ENCODE results near the gene COA1. TPM values are rescaled to one million over a fixed set of nuclear protein-coding genes. Genes with fewer than 3 reads are reported as not detected.
A peak's percentile ranks its signal among the peaks of the same experiment; 100 is the strongest.

Gene COA1
- total and polyA plus RNA-seq, 9 of the 15 experiments (the other 6 are each of a cell fraction or from before 2014, with no cell fraction given): 98.9 to 463 (median 181) TPM

GRCh38 chr7:43692582-43693373 is 36.5 kb downstream of the COA1 start (continued):
- no peak for TF ChIP-seq MLX (CRISPR knock-in tag; conservative IDR thresholded peaks at IDR 0.05)
- TF ChIP-seq ZNF277 (CRISPR knock-in tag; IDR thresholded peaks at IDR 0.05; ENCODE audit: borderline replicate concordance): no peak
- no peak for TF ChIP-seq LARP7 (IDR thresholded peaks at IDR 0.05)

GRCh38 chr7:43691611-43692010 is 37.7 kb downstream of the COA1 start:
- H3K4me2 ChIP-seq (ENCODE audit: insufficient read depth, low read length): no peak overlapping the region
- H3K9me3 ChIP-seq (replicated peaks; ENCODE audit: control insufficient read depth, insufficient read depth, low read depth, low read length): peaks cover 2% of the 10 kb centered on the region; the same call in 1 of the 2 replicates
- FAIRE-seq: no peak
- 0 out of 3 replicates have a peak, but pooled peaks cover 5% of the 10 kb centered on the region for H3K36me3 ChIP-seq (ENCODE audit: control insufficient read depth, insufficient read depth, low read length)
- 67% methylated on average over 3 of the region's 3 CpGs for WGBS (ENCODE audit: insufficient coverage, low coverage, missing lambda C conversion rate)
- ATAC-seq: peak; percentile 36; the same call in 1 of the 3 replicates
- no peaks in the 10 kb centered on the region for H3K27me3 ChIP-seq (ENCODE audit: control insufficient read depth in 2 of 2, insufficient read depth in 2 of 2, low read length in 2 of 2)
- no peak overlapping the region for H3K4me3 ChIP-seq
- no peak overlapping the region for H3K27ac ChIP-seq (ENCODE audit: extremely low read depth, low read depth, low read length)
- ChIA-PET CTCF (ENCODE audit: low intra/inter-chr PET ratio) (no interaction called here), POLR2A (no interaction called here)
- H4K20me1 ChIP-seq (replicated peaks; ENCODE audit: control insufficient read depth, insufficient read depth, low read length): peaks cover 14% of the 10 kb centered on the region; the same call in 1 of the 2 replicates
- H3K9ac ChIP-seq (ENCODE audit: insufficient read depth in 1 of 2, low read depth in 2 of 2, low read length in 2 of 2): no peak overlapping the region
- DNase-seq (ENCODE audit: extremely low read depth in 1 of 4, low spot score in 3 of 4): no peak
- H3K79me2 ChIP-seq (ENCODE audit: control insufficient read depth, insufficient read depth, low read length): peaks cover 98% of the 10 kb centered on the region
- no TSS peak for BruUV-seq (replicated peaks)
- no peaks in the 10 kb centered on the region for H3K9me1 ChIP-seq (ENCODE audit: control insufficient read depth, insufficient read depth, low read length)
- intact Hi-C loops (cut with micrococcal nuclease) (no loop called here), in situ Hi-C loops (cut with MboI) (no loop called here)
- no peak overlapping the region for H2AFZ ChIP-seq (ENCODE audit: low read depth, low read length)
- H3K4me1 ChIP-seq (replicated peaks in 1 of 2; ENCODE audit: control insufficient read depth in 2 of 2, insufficient read depth in 2 of 2, low read length in 2 of 2): no peaks in the 10 kb centered on the region
- TF ChIP-seq POLR3A (IDR thresholded peaks at IDR 0.05; ENCODE audit: borderline replicate concordance, extremely low read depth, insufficient read depth, insufficient read length): no peak
- TF ChIP-seq ZNF165 (CRISPR knock-in tag; IDR thresholded peaks at IDR 0.05; ENCODE audit: borderline replicate concordance): no peak
- no peak for TF ChIP-seq THRB (CRISPR knock-in tag; conservative IDR thresholded peaks at IDR 0.05)
- no peak for TF ChIP-seq ZNF354B (CRISPR knock-in tag; IDR thresholded peaks at IDR 0.05)
- no peak for TF ChIP-seq ZBTB11 (CRISPR knock-in tag; IDR thresholded peaks at IDR 0.05)
- TF ChIP-seq KAT7 (CRISPR knock-in tag; IDR thresholded peaks at IDR 0.05; ENCODE audit: borderline replicate concordance): no peak
- TF ChIP-seq NR4A1 (CRISPR knock-in tag; IDR thresholded peaks at IDR 0.05): no peak
- no peak for TF ChIP-seq NR4A1 (tag; IDR thresholded peaks at IDR 0.05)
- TF ChIP-seq ZNF695 (CRISPR knock-in tag; IDR thresholded peaks at IDR 0.05): no peak
- no peak for TF ChIP-seq GTF2F1 (IDR thresholded peaks at IDR 0.05; ENCODE audit: low read depth, low read length)
